Inflammatory macrophage treated with lipopolysaccharide for 1 hour (primary cell): Measurements from ENCODE around the gene WDR93.

ENCODE experiments used
- DNase-seq, 2 donors: peaks; one replicate each; pipeline ENCODE4 v3.0.0-alpha.2; 2020 to 2022

The WDR93 gene

DNA sequence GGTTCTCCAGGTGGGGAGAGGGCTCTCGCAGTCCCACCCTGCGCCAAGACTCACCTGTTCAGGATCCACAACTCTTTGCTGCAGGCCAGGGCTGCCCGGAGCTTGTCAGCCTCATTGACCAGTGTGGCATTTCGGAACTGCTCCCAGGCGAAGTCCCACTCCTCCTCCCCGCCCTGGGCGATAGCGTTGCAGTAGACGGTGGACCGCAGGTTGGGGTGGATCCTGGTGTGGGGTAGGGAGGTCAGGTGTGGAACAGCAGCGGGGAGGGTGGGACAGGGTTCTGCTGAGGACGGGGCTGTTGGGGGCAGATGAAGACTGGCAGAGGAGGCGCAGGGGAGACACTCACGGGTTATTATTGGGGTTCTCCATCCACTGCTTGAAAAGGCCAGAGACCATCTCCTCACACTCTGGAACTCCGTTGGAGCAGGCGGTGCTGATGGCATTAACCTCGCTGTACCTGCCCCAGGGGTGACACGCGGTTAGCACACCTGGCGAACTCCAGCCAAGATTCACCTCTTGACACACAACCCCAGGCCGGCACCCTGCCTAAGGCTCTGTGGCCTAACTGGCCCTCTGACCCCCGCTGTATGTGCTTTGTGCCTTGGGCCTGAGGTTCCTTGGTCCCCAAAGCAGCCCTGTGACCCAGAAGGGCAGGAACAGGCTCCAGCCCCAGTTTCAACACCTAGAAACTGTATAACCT lies 101.6 kb downstream of the WDR93 start:
- DNase-seq, result no peak
